GM10266 (cell line): ENCODE results near the gene LEUTX.

ENCODE experiments used
- DNase-seq: peaks from one replicate; pipeline ENCODE4 v3.0.0; 2012; ENCODE audit errors: extremely low spot score
- CTCF ChIP-seq: IDR thresholded peaks from 2 replicates; pipeline ENCODE4 v1.5.1; 2012; ENCODE audit warnings: mild to moderate bottlenecking, low read depth; ENCODE audit not compliant: control insufficient read depth, insufficient read depth; ENCODE audit errors: missing control alignments

Gene LEUTX

GRCh38 chr19:39737891-39738290, 40.8 kb upstream of the LEUTX start, which contains the start of gene CLC:
Gene CLC (minus strand): TSS chr19:39738029. CDS start chr19:39737952, 77 bp downstream.
- no peak for DNase-seq
- TF ChIP-seq CTCF, result no peak

GRCh38 chr19:39738814-39739213, 39.8 kb upstream of the LEUTX start:
- DNase-seq, result no peak

GRCh38 chr19:39740395-39740794, 38.3 kb upstream of the LEUTX start:
- no peak for TF ChIP-seq CTCF
- no peak for DNase-seq

More at GRCh38 chr19:39738814-39739213, 39.8 kb upstream of the LEUTX start:
- TF ChIP-seq CTCF, result no peak

- DNase-seq, result no peak
- no peak for TF ChIP-seq CTCF
These were observed 33.0 kb upstream of the LEUTX start for GRCh38 chr19:39745643-39746042.

GRCh38 chr19:39746836-39747529, 31.7 kb upstream of the LEUTX start:
- no peak for DNase-seq
- TF ChIP-seq CTCF, result no peak

- DNase-seq, result no peak
- TF ChIP-seq CTCF, result no peak
These were observed 28.7 kb upstream of the LEUTX start for GRCh38 chr19:39749981-39750380.

GRCh38 chr19:39752390-39752789, 26.3 kb upstream of the LEUTX start:
- DNase-seq, result no peak
- no peak for TF ChIP-seq CTCF
